DOHH2 (cell line): Measurements from ENCODE around the gene P2RY14.

ENCODE experiments used
- H3F3A ChIP-seq: fragments of 200-600 bp; sonication (generic), shearing (Covaris generic); 2 replicates; pipeline ENCODE4 v1.6.0; 2016; ENCODE audit warnings: antibody characterized with exemption, mild to moderate bottlenecking; ENCODE audit not compliant: control insufficient read depth, insufficient read depth
- H3K27ac ChIP-seq: fragments of 200-600 bp; sonication (generic); 2 replicates; pipeline ENCODE4 v1.5.1; 2014; ENCODE audit warnings: low read depth, mild to moderate bottlenecking, low read length, moderate library complexity
- H3K27me3 ChIP-seq: fragments of 200-600 bp; sonication (generic); 2 replicates; pipeline ENCODE4 v1.6.1; 2014; ENCODE audit warnings: mild to moderate bottlenecking, low read length, mixed read lengths; ENCODE audit not compliant: control insufficient read depth
- H3K36me3 ChIP-seq: fragments of 200-600 bp; sonication (generic); 2 replicates; pipeline ENCODE4 v1.6.1; 2014; ENCODE audit warnings: mild to moderate bottlenecking, low read length, moderate library complexity, mixed read lengths; ENCODE audit not compliant: control insufficient read depth
- H3K4me1 ChIP-seq: fragments of 200-600 bp; sonication (generic); 2 replicates; pipeline ENCODE4 v1.6.1; 2014; ENCODE audit warnings: mild to moderate bottlenecking, low read length, mixed read lengths; ENCODE audit not compliant: control insufficient read depth
- H3K4me2 ChIP-seq: fragments of 200-600 bp; sonication (generic); 2 replicates; pipeline ENCODE4 v1.6.0; 2014; ENCODE audit warnings: mild to moderate bottlenecking, low read length, moderate library complexity
- H3K4me3 ChIP-seq: fragments of 200-600 bp; sonication (generic); 2 replicates; pipeline ENCODE4 v1.5.1; 2014; ENCODE audit warnings: mild to moderate bottlenecking, low read length, mixed read lengths
- H3K79me2 ChIP-seq: fragments of 200-600 bp; sonication (generic); 2 replicates; pipeline ENCODE4 v1.6.1; 2014; ENCODE audit warnings: mild to moderate bottlenecking, low read length, mixed read lengths; ENCODE audit not compliant: control insufficient read depth
- H3K9me2 ChIP-seq: fragments of 200-600 bp; sonication (generic); replicated peaks from 2 replicates; pipeline ENCODE4 v1.6.1; 2014; ENCODE audit warnings: mild to moderate bottlenecking, low read length, mixed read lengths; ENCODE audit not compliant: control insufficient read depth
- H3K9me3 ChIP-seq: fragments of 200-600 bp; sonication (generic); 2 replicates; pipeline ENCODE4 v1.6.1; 2014; ENCODE audit warnings: antibody characterized with exemption, low read length, mixed read lengths; ENCODE audit not compliant: control insufficient read depth, insufficient read depth
- H4K20me1 ChIP-seq: fragments of 200-600 bp; sonication (generic); 2 replicates; pipeline ENCODE4 v1.6.0; 2014; ENCODE audit warnings: low read depth, mild to moderate bottlenecking, antibody characterized with exemption, low read length, moderate library complexity; ENCODE audit not compliant: control insufficient read depth, insufficient read depth
- CTCF ChIP-seq: fragments of 200-600 bp; sonication (generic); IDR thresholded peaks from one replicate; pipeline ENCODE4 v1.5.1; 2014; ENCODE audit warnings: antibody characterized with exemption, mild to moderate bottlenecking, low read depth, low read length; ENCODE audit not compliant: poor library complexity, severe bottlenecking
- EZH2phosphoT487 ChIP-seq: fragments of 200-600 bp; sonication (generic); IDR thresholded peaks from 2 replicates; pipeline ENCODE4 v1.6.1; 2017; ENCODE audit warnings: borderline replicate concordance, mild to moderate bottlenecking, antibody characterized with exemption, low read length, moderate library complexity, mixed read lengths

The P2RY14 gene

GRCh38 chr3:151297429-151297828 is 19.1 kb upstream of the P2RY14 start:
- Histone ChIP-seq H3K9me3 (no peaks in the 10 kb centered on the region), H4K20me1 (no peaks in the 10 kb centered on the region), H3K36me3 (no peaks in the 10 kb centered on the region), H3K9me2 (no peaks in the 10 kb centered on the region), H3F3A (no peaks in the 10 kb centered on the region), H3K27me3 (no peaks in the 10 kb centered on the region), H3K27ac (no peak overlapping the region), H3K4me2 (no peak overlapping the region), H3K4me3 (no peak overlapping the region), H3K79me2 (no peaks in the 10 kb centered on the region), H3K4me1 (no peaks in the 10 kb centered on the region)
- TF ChIP-seq EZH2phosphoT487 (no peak), CTCF (no peak)

GRCh38 chr3:151296226-151296625 is 17.9 kb upstream of the P2RY14 start:
- no peaks in the 10 kb centered on the region for H4K20me1 ChIP-seq
- no peak for TF ChIP-seq CTCF
- TF ChIP-seq EZH2phosphoT487, result no peak
- H3K9me3 ChIP-seq, result no peaks in the 10 kb centered on the region
- no peak overlapping the region for H3K4me2 ChIP-seq
- H3K9me2 ChIP-seq, result no peaks in the 10 kb centered on the region
- no peak overlapping the region for H3K27ac ChIP-seq
- H3K79me2 ChIP-seq, result no peaks in the 10 kb centered on the region
- no peaks in the 10 kb centered on the region for H3K36me3 ChIP-seq
- H3F3A ChIP-seq, result no peaks in the 10 kb centered on the region
- no peak overlapping the region for H3K4me3 ChIP-seq
- no peaks in the 10 kb centered on the region for H3K4me1 ChIP-seq
- no peaks in the 10 kb centered on the region for H3K27me3 ChIP-seq

- no peaks in the 10 kb centered on the region for H4K20me1 ChIP-seq
- TF ChIP-seq CTCF, result no peak
- TF ChIP-seq EZH2phosphoT487, result no peak
- H3K4me3 ChIP-seq, result no peak overlapping the region
- H3K36me3 ChIP-seq, result no peaks in the 10 kb centered on the region
- no peaks in the 10 kb centered on the region for H3K9me3 ChIP-seq
- H3K27ac ChIP-seq, result no peak overlapping the region
- no peaks in the 10 kb centered on the region for H3K9me2 ChIP-seq
- no peak overlapping the region for H3K4me2 ChIP-seq
- no peaks in the 10 kb centered on the region for H3K79me2 ChIP-seq
- no peaks in the 10 kb centered on the region for H3K27me3 ChIP-seq
- H3K4me1 ChIP-seq, result no peaks in the 10 kb centered on the region
- H3F3A ChIP-seq, result no peaks in the 10 kb centered on the region
Observed at GRCh38 chr3:151293127-151293526, 14.8 kb upstream of the P2RY14 start.

GRCh38 chr3:151290673-151291072 is 12.3 kb upstream of the P2RY14 start:
- H3K9me3 ChIP-seq, result no peaks in the 10 kb centered on the region
- no peak overlapping the region for H3K4me2 ChIP-seq
- no peaks in the 10 kb centered on the region for H4K20me1 ChIP-seq
- TF ChIP-seq CTCF (peak; percentile 54), EZH2phosphoT487 (no peak)
- no peaks in the 10 kb centered on the region for H3K4me1 ChIP-seq
- no peaks in the 10 kb centered on the region for H3K79me2 ChIP-seq
- no peaks in the 10 kb centered on the region for H3F3A ChIP-seq
- no peaks in the 10 kb centered on the region for H3K9me2 ChIP-seq
- H3K27me3 ChIP-seq, result no peaks in the 10 kb centered on the region
- H3K27ac ChIP-seq, result no peak overlapping the region
- no peaks in the 10 kb centered on the region for H3K36me3 ChIP-seq
- no peak overlapping the region for H3K4me3 ChIP-seq
